Fibroblast of skin of left biceps (primary cell): ENCODE measurements around the gene CD63.
"Not testable (repeated sequence)": the region's sequence is repeated elsewhere in the genome, so short reads cannot be mapped to it uniquely, and the experiment has no call there.

Experiments used
- DNase-seq, 2 experiments: peaks; one replicate each; pipeline ENCODE4 v3.0.0-alpha.2; 2013; ENCODE audit warnings: low read depth in 2 of 2

CD63 gene, protein sequence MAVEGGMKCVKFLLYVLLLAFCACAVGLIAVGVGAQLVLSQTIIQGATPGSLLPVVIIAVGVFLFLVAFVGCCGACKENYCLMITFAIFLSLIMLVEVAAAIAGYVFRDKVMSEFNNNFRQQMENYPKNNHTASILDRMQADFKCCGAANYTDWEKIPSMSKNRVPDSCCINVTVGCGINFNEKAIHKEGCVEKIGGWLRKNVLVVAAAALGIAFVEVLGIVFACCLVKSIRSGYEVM

DNA sequence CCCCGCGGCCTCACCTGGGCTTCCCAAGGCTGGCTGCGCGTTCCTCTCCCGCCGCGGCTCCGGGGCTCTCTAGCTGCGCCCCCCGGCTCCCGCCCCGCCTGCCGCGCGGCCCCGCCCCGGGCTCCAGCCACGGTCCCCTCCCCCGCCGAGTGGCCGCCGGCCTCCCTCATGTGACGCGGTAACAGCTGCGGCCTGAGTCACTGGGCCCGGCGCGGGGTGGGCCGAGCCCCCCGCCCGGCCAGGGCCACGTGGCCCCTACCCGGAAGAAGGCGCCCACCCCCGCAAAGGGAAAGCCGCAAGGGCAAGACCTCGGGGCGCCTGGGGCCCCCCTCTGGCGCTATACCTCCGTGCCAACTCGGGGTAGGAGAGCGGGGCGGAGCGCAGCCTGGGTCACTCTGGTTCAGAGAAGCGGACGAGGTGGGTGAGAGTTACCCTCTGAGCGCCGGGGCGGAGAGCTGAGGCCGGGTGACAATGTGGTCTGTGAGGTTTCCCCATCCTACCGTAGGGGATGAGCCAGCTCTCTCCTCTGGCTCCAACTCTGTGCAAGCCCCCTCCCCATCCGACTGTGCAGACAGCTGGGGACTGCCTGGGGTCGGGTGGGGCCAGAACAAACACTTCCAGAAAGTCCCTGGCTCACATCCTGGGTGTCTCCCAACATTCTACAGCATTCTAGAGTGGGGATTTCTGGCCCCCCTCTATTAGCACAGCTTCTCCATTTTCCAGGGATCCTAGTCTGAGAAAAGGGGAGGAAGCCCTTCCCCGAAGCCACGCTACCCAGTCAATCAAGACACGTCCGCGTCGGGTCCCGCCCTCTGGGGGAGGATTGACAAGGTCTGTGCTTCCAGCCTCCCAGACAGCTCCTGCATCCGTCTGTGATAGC lies at the start of gene CD63:
CD63 (minus strand) TSS at position 71 of the 880 bp plus-strand sequence. CDS start 668 bp downstream, outside the sequence.
- DNase-seq = peak; percentile 88

- DNase-seq = no peak
Measured at GRCh38 chr12:55777856-55778255, 49.0 kb upstream of the CD63 start.

- DNase-seq = no peak
Measured at GRCh38 chr12:55771736-55772135, 42.9 kb upstream of the CD63 start.

- DNase-seq = no peak
Measured at GRCh38 chr12:55767156-55767555, 38.3 kb upstream of the CD63 start.

- DNase-seq = no peak
Measured at GRCh38 chr12:55765736-55766290, 37.0 kb upstream of the CD63 start.

DNA sequence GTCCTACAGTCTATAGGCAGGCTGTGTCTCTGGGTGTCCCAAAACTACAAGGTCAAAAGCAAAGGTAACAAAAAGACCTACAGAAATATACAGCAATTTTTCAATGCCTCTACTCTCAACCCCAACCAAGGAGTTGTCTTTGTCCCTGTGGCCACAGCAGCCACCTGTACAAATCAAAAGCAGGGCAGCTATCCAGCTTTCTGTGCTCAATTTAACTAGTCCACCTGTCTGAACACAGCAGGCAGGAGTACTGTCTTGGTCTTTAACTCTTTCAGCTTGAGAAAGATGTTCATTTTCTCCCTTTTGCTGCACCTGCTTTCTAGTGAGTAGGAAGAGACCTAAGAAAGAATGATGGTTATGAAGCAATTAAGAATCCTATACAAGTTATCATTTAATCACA lies 33.8 kb upstream of the CD63 start:
- DNase-seq = no peak

DNA sequence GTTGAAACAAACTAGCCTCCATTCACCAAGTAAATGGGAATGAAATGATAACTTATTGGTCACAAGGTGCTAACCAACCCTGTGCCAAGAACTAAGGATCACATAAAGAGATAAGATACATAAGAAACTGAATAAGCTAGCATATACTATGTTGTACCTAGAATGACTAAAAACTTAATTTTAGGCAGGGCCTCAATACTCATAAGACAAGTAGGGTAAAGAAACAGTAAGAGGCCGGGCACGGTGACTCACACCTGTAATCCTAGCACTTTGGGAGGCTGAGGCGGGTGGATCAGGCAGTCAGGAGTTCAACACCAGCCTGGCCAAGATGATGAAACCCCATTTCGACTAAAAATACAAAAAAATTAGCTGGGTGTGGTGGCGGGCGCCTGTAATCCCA lies 31.9 kb upstream of the CD63 start:
- DNase-seq = no peak

DNA sequence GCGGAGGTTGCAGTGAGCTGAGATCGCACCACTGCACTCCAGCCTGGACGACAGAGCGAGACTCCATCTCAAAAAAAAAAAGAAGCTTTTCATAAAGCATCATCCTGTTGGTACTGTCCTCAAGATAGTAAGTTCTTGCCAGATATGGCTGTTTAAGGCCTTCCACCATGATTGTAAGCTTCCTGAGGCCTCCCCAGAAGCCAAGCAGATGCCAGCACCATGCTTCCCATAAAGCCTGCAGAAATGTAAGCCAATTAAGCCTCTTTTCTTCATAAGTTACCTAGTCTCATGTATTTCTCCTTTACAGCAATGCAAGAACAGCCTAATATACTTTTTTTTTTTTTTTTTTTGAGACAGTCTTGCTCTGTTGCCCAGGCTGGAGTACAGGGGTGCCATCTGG lies 29.8 kb upstream of the CD63 start:
- not testable (repeated sequence) for DNase-seq

DNA sequence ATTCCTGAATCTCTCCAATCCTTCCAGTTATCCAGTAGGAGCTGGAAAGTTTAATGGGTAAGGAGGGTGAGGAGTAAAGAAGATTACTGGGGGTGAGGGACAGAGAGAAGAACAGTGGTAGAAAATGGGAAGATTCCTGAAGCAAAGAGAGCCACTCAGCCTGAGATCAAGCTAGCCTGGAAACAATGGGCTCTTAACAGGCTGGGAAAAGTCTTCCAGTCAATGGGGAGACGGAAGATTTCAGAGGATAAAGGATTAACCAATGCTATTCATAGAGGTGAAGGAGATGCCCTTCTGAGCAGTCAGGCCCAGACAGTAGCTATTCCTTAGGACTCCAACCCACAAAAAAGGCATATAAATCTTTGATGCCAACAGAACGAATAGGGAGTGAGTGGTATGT lies 28.9 kb upstream of the CD63 start:
- DNase-seq = no peak

GRCh38 chr12:55755246-55755645 lies 26.4 kb upstream of the CD63 start:
- DNase-seq = no peak

DNA sequence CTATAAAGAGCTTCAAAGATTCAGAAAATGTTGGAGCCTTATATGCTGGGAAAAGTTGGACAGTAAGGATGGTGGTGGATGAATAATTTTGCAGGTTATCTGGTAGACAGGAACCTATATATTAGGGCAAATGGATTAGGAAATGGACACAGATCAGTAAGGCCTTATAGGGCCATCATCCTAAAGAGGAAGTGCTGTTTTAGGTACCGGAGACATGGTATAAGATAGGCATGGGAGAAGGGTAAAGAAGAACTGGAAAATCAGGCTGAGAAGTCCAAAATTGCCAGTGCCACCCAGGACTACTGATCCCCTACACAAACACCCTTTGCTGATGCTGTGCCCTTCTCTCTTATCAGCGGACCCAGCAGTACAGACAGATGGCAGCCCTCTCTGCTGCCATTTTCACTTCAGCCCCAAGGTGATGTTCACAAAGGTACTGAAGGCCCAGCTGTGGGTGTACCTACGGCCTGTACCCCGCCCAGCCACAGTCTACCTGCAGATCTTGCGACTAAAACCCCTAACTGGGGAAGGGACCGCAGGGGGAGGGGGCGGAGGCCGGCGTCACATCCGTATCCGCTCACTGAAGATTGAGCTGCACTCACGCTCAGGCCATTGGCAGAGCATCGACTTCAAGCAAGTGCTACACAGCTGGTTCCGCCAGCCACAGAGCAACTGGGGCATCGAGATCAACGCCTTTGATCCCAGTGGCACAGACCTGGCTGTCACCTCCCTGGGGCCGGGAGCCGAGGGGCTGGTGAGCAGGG lies 19.6 kb upstream of the CD63 start:
- no peak for DNase-seq

DNA sequence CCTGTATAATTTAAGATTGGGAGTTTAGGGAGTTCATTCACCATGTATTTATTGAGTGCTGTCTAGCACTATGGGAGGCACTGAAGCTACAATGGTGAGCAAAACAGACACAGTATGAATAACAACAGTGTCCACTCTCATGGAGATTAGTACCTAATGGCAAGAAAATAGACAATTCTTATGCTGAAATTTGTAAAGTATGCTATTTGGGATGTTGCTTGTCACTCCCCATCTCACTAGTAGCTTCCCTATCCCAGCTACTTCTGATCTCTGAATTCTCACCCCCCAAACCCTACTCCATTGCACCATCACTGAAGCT lies 18.1 kb upstream of the CD63 start:
- DNase-seq = no peak

DNA sequence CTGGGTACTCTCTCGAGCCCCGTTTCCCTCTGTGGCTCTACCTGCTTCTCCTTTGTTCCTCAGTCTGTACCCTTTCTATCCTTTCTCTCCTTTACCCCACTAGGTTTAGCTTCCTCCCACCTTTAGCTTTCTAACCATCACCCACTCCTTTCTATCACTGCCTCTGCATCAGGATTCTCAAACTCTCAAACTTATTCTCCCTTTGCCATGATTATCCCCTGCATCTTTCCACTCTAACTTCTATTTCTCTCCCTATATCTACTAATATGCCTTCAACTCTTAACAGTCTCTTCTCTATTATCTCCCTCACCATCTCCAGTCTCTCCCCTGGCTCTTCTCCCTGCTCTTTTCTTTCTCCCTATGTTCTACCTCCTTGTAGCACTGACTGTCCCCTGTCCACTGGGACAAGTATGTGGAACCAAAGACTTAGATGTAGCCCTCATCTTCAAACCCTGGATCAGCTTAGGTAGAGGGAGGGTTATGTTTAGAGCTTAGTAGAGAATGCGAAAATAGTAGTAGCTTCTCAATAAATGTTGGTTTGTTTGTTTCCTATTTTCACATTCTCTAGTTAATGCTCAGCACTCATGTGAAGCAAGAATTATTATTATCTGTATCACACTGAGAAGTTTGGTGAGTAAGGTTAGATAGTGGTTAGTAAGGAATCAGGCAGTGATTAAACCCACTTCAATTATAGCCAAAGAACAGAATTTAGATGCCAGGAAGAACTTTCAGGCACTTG lies 17.5 kb upstream of the CD63 start:
- no peak for DNase-seq

DNA sequence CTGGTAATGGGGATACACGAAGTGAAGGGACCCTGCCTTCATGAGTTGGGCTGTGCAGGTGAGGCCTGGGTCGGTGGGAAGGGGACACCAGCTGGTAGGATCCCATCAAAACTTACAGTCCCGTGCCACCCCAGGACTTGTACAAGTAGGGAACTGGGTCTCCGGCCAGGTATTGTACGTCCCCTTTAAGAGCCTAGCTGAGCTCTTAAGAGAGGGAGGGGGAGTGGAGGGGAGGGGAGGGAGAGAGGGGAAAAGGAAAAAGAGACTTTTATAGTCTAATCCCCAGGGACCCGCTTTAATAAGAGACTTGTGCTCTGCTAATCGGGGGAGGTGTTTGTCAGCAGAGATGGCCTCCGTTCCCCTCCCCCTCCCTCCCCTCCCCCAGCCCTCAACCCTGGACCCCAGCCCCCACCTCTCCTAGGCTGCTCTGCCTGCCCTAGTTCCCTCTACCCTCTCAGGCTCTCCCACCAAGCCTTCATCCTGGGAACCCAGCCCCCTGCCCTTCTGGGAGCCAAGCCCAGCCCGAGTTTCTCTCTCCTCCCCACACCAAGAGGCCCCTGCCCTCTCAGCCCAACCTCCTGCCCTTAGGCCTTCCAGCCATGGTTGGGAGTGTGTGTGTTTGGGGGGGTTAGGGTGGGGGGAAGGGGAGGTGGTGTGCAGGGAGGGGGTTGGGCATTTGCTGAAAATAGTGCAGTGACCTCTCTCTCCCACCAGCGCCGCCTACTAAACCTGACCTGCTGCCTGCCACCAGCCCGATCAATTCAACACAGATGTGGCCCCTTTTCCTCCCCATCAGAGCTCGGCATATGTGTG lies 16.8 kb upstream of the CD63 start:
- DNase-seq = peak in 1 of 2 experiments; percentile 33

DNA sequence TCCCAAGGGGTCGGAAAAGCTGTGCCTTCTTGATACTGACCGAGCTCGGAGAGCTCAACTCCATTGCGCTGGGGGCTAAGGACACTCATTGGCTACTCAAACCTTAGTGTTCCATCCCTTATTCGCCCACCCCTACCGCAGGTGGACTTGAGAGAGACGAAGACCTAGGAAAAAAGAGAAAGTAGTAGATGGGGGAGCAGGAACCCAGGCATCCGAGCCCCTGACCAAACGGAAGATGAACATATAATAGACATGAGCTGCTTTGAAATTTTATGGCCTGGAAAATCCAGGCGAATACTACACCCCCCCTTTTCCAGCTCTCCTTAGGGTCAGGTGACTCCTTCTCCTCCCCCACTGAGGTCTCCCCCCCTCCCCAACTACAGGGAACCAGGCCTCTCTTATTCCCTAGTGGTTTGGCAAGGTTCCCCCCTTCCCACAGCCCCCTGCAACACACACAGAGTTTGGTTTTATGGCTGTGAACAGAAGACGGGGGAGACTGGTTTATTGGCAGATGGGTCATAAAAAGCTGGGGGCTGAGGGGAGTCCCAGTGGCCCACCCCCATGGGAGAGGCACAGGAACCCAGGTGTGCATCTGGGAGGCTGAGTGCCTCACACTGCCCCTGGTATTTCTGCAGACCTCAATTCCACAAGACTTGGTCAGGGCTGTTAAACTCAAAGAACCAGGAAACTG lies 15.7 kb upstream of the CD63 start:
- no peak for DNase-seq

DNA sequence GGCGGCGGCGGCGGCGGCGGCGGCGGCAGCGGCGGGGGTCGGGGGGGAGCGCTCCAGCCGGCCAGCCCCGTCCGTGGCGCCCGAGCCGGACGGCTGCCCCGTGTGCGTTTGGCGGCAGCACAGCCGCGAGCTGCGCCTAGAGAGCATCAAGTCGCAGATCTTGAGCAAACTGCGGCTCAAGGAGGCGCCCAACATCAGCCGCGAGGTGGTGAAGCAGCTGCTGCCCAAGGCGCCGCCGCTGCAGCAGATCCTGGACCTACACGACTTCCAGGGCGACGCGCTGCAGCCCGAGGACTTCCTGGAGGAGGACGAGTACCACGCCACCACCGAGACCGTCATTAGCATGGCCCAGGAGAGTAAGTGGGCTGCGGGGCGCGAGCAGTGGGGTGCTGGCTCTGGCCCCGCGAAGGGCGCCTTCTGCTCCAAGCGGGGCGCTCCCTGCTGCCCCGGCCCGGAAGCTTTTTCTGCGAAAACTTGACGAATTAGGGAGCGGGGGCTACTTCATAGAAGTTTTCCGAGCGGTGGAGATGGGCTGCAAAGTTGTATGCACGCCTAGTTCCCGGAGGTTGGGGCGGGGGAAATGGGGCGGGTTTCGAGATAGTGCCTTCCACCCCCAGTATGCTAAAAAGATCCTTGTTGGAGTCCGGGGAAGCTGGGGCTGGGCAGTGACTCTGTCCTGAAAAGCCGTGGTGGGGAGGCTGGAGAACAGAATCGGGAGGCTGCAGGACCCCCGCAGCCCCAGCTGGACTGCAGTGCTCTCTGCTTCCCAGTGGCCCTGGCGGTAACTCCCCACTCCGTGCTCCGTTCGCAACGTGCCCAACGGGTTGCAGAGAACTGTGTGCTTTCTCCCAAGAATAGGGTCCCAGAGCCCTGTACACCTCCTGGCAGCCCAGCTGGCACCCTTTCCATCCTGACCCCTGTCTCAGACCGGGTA lies 14.9 kb upstream of the CD63 start:
- no peak for DNase-seq

DNA sequence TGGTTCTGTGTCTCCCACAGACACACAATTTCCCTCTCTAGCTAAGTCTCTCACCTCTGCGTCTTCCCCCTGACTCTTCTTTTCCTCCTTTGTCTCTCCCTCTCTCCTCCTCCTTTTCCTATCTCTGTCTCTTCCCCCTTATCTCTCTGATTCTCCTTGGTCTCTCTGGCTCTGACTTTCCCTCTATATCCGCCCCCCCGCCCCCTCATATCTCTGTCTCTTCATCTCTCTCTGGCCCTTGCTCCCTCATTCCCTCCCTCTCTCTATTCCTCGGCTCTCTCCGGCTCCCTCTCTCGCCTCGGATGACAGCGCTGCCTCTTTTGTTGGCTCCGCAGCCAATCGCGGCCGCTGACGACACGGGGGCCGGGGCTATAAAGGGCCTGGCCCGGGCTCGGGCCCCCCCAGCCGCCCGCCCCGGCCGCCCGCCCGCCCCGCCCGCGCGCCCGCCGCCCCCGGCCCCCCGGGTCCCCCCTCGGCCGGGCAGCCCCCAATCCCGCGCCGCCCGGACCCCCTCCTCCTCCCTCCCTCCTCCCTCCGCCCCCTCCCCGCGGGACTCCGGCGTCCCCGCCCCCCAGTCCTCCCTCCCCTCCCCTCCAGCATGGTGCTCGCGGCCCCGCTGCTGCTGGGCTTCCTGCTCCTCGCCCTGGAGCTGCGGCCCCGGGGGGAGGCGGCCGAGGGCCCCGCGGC lies 14.1 kb upstream of the CD63 start, which contains the start of gene GDF11:
GDF11 (plus strand) TSS at position 404 of the 687 bp plus-strand sequence; CDS start at position 599, 195 bp downstream.
- DNase-seq = no peak
